Neural cell (in vitro differentiated cells): ENCODE results near the gene PHAX. TPM values are rescaled to one million over a fixed set of nuclear protein-coding genes. Genes with fewer than 3 reads are reported as not detected.
"Not testable (repeated sequence)": the region's sequence is repeated elsewhere in the genome, so short reads cannot be mapped to it uniquely, and the experiment has no call there.

Source experiments
- H2AFZ ChIP-seq: fragments of 200-600, 300-800 bp; sonication (generic), shearing (Covaris generic); 2 replicates; pipeline ENCODE4 v1.6.0; 2014; ENCODE audit warnings: low read depth, mild to moderate bottlenecking, antibody characterized with exemption, low read length, moderate library complexity
- H3F3A ChIP-seq: fragments of 200-600 bp; shearing (Covaris generic); 2 replicates; pipeline ENCODE4 v1.6.1; 2016; ENCODE audit warnings: mild to moderate bottlenecking, moderate library complexity, mixed read lengths, antibody characterized with exemption, low read length; ENCODE audit not compliant: insufficient read depth, poor library complexity, severe bottlenecking
- H3K27ac ChIP-seq: fragments of 200-600, 300-800 bp; sonication (generic), shearing (Covaris generic); 2 replicates; pipeline ENCODE4 v1.5.1; 2014; ENCODE audit warnings: mild to moderate bottlenecking, low read length, moderate library complexity
- H3K27me3 ChIP-seq: fragments of 300-800, 200-600 bp; sonication (generic), shearing (Covaris generic); 2 replicates; pipeline ENCODE4 v1.6.0; 2014; ENCODE audit warnings: mild to moderate bottlenecking, low read depth, low read length, moderate library complexity; ENCODE audit not compliant: insufficient read depth
- H3K36me3 ChIP-seq: fragments of 300-800, 200-600 bp; sonication (generic), shearing (Covaris generic); 2 replicates; pipeline ENCODE4 v1.5.1; 2014; ENCODE audit warnings: mild to moderate bottlenecking, antibody characterized with exemption, low read length, moderate library complexity; ENCODE audit not compliant: insufficient read depth
- H3K4me2 ChIP-seq: fragments of 300-800, 200-600 bp; sonication (generic), shearing (Covaris generic); 2 replicates; pipeline ENCODE4 v1.6.0; 2014; ENCODE audit warnings: mild to moderate bottlenecking, low read length
- H3K4me3 ChIP-seq: fragments of 300-800, 200-600 bp; sonication (generic), shearing (Covaris generic); 2 replicates; pipeline ENCODE4 v1.5.1; 2014; ENCODE audit warnings: mild to moderate bottlenecking, low read length, moderate library complexity
- H3K79me2 ChIP-seq: fragments of 200-600 bp; shearing (Covaris generic); replicated peaks from 2 replicates; pipeline ENCODE4 v1.6.0; 2014; ENCODE audit warnings: mild to moderate bottlenecking, low read length, moderate library complexity; ENCODE audit not compliant: insufficient read depth
- H3K9ac ChIP-seq: fragments of 300-800, 200-600 bp; sonication (generic), shearing (Covaris generic); 2 replicates; pipeline ENCODE4 v1.6.1; 2016; ENCODE audit warnings: mild to moderate bottlenecking, low read length, mixed read lengths
- H3K9me2 ChIP-seq: fragments of 200-600 bp; shearing (Covaris generic); 2 replicates; pipeline ENCODE4 v1.6.1; 2016; ENCODE audit warnings: mild to moderate bottlenecking, low read length, mixed read lengths; ENCODE audit not compliant: insufficient read depth
- H3K9me3 ChIP-seq: fragments of 200-600, 300-800 bp; sonication (generic), shearing (Covaris generic); 2 replicates; pipeline ENCODE4 v1.6.1; 2016; ENCODE audit warnings: mild to moderate bottlenecking, mixed run types, low read length, moderate library complexity, mixed read lengths
- H4K20me1 ChIP-seq: fragments of 200-600 bp; shearing (Covaris generic); 2 replicates; pipeline ENCODE4 v1.6.1; 2016; ENCODE audit warnings: mild to moderate bottlenecking, mixed run types; ENCODE audit not compliant: insufficient read depth
- EP300 ChIP-seq: fragments of 450-650 bp; conservative IDR thresholded peaks from 2 replicates; pipeline ENCODE4 v1.6.1; 2014; ENCODE audit warnings: antibody characterized with exemption, mild to moderate bottlenecking, moderate library complexity; ENCODE audit not compliant: poor library complexity, severe bottlenecking
- EZH2 ChIP-seq: fragments of 200-600, 300-800 bp; shearing (Covaris generic), sonication (generic); IDR thresholded peaks from 2 replicates; pipeline ENCODE4 v1.6.1; 2014; ENCODE audit warnings: antibody characterized with exemption, low read length, borderline replicate concordance, mild to moderate bottlenecking; ENCODE audit not compliant: insufficient read depth, poor library complexity, severe bottlenecking
- MXI1 ChIP-seq: fragments of 450-650 bp; conservative IDR thresholded peaks from 2 replicates; pipeline ENCODE4 v1.6.1; 2014; ENCODE audit warnings: antibody characterized with exemption, mild to moderate bottlenecking; ENCODE audit not compliant: poor library complexity, severe bottlenecking
- POLR2AphosphoS5 ChIP-seq: IDR thresholded peaks from 2 replicates; pipeline ENCODE4 v1.6.1; 2012
- RAD21 ChIP-seq: fragments of 450-650 bp; conservative IDR thresholded peaks from 2 replicates; pipeline ENCODE4 v1.6.1; 2014; ENCODE audit warnings: antibody characterized with exemption, mild to moderate bottlenecking, moderate library complexity
- SMC3 ChIP-seq: fragments of 450-650 bp; conservative IDR thresholded peaks from 2 replicates; pipeline ENCODE4 v1.6.1; 2014; ENCODE audit warnings: antibody characterized with exemption, mild to moderate bottlenecking, moderate library complexity; ENCODE audit not compliant: poor library complexity
- TAF1 ChIP-seq: IDR thresholded peaks from 2 replicates; pipeline ENCODE4 v1.6.1; 2012; ENCODE audit warnings: low read depth
- polyA plus RNA-seq: library from polyadenylated mRNA; depleted of rRNA; stranded (reverse); fragments of >200 nt; gene quantifications from 2 replicates; pipeline ENCODE4 v1.2.3, GENCODE V29; 2014
- TF ChIP-seq, protein P1 (sequence below): IDR thresholded peaks from 2 replicates; pipeline ENCODE4 v1.6.1; 2012; ENCODE audit warnings: borderline replicate concordance
- TF ChIP-seq, protein P2 (sequence below): fragments of 450-650 bp; IDR thresholded peaks from 2 replicates; pipeline ENCODE4 v1.5.1; 2014; ENCODE audit warnings: antibody characterized with exemption, mild to moderate bottlenecking, moderate library complexity; ENCODE audit not compliant: poor library complexity, severe bottlenecking

PHAX gene
- polyA plus RNA-seq, 1 donor from 2014 or later: 42.3 TPM

- no peaks in the 10 kb centered on the region for H3K9me3 ChIP-seq
- H3K9me2 ChIP-seq: no peaks in the 10 kb centered on the region
- H4K20me1 ChIP-seq: no peaks in the 10 kb centered on the region
- no peaks in the 10 kb centered on the region for H3K79me2 ChIP-seq
- H2AFZ ChIP-seq: no peak overlapping the region
- no peaks in the 10 kb centered on the region for H3K27me3 ChIP-seq
- H3K36me3 ChIP-seq: no peaks in the 10 kb centered on the region
- H3F3A ChIP-seq: no peaks in the 10 kb centered on the region
- no peak overlapping the region for H3K27ac ChIP-seq
- TF ChIP-seq, protein P1, sequence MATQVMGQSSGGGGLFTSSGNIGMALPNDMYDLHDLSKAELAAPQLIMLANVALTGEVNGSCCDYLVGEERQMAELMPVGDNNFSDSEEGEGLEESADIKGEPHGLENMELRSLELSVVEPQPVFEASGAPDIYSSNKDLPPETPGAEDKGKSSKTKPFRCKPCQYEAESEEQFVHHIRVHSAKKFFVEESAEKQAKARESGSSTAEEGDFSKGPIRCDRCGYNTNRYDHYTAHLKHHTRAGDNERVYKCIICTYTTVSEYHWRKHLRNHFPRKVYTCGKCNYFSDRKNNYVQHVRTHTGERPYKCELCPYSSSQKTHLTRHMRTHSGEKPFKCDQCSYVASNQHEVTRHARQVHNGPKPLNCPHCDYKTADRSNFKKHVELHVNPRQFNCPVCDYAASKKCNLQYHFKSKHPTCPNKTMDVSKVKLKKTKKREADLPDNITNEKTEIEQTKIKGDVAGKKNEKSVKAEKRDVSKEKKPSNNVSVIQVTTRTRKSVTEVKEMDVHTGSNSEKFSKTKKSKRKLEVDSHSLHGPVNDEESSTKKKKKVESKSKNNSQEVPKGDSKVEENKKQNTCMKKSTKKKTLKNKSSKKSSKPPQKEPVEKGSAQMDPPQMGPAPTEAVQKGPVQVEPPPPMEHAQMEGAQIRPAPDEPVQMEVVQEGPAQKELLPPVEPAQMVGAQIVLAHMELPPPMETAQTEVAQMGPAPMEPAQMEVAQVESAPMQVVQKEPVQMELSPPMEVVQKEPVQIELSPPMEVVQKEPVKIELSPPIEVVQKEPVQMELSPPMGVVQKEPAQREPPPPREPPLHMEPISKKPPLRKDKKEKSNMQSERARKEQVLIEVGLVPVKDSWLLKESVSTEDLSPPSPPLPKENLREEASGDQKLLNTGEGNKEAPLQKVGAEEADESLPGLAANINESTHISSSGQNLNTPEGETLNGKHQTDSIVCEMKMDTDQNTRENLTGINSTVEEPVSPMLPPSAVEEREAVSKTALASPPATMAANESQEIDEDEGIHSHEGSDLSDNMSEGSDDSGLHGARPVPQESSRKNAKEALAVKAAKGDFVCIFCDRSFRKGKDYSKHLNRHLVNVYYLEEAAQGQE: no peak
- TF ChIP-seq MXI1: no peak
- TF ChIP-seq, protein P2, sequence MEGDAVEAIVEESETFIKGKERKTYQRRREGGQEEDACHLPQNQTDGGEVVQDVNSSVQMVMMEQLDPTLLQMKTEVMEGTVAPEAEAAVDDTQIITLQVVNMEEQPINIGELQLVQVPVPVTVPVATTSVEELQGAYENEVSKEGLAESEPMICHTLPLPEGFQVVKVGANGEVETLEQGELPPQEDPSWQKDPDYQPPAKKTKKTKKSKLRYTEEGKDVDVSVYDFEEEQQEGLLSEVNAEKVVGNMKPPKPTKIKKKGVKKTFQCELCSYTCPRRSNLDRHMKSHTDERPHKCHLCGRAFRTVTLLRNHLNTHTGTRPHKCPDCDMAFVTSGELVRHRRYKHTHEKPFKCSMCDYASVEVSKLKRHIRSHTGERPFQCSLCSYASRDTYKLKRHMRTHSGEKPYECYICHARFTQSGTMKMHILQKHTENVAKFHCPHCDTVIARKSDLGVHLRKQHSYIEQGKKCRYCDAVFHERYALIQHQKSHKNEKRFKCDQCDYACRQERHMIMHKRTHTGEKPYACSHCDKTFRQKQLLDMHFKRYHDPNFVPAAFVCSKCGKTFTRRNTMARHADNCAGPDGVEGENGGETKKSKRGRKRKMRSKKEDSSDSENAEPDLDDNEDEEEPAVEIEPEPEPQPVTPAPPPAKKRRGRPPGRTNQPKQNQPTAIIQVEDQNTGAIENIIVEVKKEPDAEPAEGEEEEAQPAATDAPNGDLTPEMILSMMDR: no peak
- TF ChIP-seq RAD21: no peak
- no peak for TF ChIP-seq TAF1
- no peak for TF ChIP-seq EP300
- no peak for TF ChIP-seq SMC3
- TF ChIP-seq EZH2: no peak
- TF ChIP-seq POLR2AphosphoS5: no peak
- H3K4me3 ChIP-seq: no peak overlapping the region
- no peak overlapping the region for H3K9ac ChIP-seq
- no peak overlapping the region for H3K4me2 ChIP-seq
Observed at GRCh38 chr5:126648471-126648870, 47.7 kb downstream of the PHAX start.

- H3K4me2 ChIP-seq, H4K20me1 ChIP-seq, H3K79me2 ChIP-seq, H3K9me2 ChIP-seq, H3K27me3 ChIP-seq, H3F3A ChIP-seq, H3K9ac ChIP-seq, H2AFZ ChIP-seq, H3K27ac ChIP-seq, H3K9me3 ChIP-seq, H3K4me3 ChIP-seq, H3K36me3 ChIP-seq: not testable (repeated sequence)
Observed at GRCh38 chr5:126649057-126649456, 48.3 kb downstream of the PHAX start.

DNA sequence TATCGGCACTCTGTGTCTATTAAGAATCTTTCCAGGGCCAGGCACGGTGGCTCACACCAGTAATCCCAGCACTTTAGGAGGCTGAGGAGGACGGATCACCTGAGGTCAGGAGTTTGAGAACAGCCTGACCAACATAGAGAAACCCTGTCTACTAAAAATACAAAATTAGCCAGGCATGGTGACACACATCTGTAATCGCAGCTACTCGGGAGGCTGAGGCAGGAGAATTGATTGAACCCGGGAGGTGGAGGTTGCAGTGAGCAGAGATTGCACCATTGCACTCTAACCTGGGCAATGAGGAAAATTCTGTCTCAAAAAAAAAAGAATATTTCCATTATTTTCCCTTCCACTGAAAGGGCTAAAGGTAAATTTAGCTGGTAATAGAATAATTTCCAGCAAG is 49.0 kb downstream of the PHAX start:
- not testable (repeated sequence) for H3K9me3 ChIP-seq, H3K36me3 ChIP-seq, H3K4me3 ChIP-seq, H2AFZ ChIP-seq, H3K4me2 ChIP-seq, H3K79me2 ChIP-seq, H3K27me3 ChIP-seq, H3K9ac ChIP-seq, H4K20me1 ChIP-seq, H3K9me2 ChIP-seq, H3K27ac ChIP-seq, H3F3A ChIP-seq
